Activated CD4-positive, alpha-beta T cell treated with anti-CD3 and anti-CD28 coated beads, Interleukin-2, Interleukin-6, amounts not matched to agents 100 ng/mL and 50 ng/mL, durations not matched to agents 16 hours and 8 hours (primary cell): ENCODE results near the gene BEST4.
A peak's percentile ranks its signal among the peaks of the same experiment; 100 is the strongest.
"Not testable (repeated sequence)": the region's sequence is repeated elsewhere in the genome, so short reads cannot be mapped to it uniquely, and the experiment has no call there.

Experiments used
- DNase-seq: peaks from one replicate; pipeline ENCODE4 v3.0.0-alpha.2; 2020

Gene BEST4

DNA sequence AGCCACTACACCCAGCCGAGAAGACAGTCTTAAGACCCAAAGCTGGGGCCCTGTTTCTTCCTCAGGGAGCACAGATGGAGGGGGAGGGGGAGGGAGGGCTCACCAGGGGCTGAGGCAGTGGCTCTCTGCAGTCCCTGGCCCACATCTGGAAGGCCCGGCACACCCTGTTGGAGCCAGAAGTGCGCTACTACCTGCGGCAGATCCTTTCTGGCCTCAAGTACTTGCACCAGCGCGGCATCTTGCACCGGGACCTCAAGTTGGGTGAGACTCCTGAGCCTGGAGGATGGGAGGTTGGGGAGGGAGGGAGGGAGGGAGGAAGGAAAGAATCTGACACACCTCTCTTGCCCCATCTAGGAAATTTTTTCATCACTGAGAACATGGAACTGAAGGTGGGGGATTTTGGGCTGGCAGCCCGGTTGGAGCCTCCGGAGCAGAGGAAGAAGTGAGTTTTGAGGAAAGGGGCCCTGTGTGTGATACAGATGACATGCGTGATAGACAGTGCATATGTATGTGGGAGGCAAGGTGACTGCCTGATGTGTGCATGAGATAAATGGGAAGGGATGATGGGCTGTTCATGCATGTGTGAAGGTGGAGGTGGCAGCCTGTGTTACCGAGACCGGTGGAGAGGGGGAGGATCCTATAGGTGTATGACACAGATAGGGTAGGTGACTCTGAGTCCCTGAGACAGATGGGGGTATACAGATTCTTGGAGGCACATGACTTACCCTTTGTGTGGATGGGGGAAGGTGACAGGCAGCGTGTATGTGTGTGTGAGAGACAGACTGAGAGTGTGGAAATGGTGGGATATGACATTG lies 13.7 kb upstream of the BEST4 start:
- no peak for DNase-seq

DNA sequence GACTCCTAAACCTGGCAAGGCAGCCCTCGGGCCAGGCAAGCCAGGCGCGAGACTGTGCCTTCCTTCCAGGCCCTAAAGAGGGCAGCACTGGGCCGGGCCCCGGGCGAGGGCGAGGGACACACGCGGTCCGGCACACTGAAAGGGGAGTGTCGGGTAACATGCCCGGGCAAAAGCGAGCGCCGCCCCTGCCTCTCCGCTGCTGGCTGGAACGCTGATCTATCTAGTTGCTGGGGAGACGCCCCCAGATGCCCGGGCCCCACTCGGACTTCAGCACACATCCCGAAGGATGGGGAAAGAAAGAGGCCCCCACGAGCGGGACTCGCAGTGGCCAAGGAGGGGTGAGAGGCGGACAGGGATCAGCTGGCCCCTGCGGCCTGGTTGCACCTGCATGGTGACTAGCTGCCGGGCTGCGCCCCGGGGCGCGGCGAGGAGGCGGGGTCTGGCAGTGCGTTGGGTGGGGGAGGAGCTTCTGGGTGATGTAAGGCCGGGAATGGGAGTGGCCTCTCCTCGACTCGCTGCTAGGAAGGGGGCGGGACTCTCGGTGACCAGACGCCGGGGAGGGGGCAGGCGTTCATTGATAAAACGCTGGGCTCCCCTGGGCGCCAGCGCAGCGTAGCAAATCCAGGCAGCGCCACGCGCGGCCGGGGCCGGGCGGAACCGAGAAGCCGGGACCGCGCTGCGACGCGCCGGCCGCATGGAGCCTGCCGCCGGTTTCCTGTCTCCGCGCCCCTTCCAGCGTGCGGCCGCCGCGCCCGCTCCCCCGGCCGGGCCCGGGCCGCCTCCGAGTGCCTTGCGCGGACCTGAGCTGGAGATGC lies 12.0 kb upstream of the BEST4 start, which contains the start of gene PLK3:
TSS of gene PLK3 (plus strand) at position 608 of the 815 bp plus-strand sequence. CDS start at position 695, 87 bp downstream.
- peak; percentile 99 for DNase-seq

GRCh38 chr1:44798481-44799365 lies 10.8 kb upstream of the BEST4 start:
- no peak for DNase-seq

DNA sequence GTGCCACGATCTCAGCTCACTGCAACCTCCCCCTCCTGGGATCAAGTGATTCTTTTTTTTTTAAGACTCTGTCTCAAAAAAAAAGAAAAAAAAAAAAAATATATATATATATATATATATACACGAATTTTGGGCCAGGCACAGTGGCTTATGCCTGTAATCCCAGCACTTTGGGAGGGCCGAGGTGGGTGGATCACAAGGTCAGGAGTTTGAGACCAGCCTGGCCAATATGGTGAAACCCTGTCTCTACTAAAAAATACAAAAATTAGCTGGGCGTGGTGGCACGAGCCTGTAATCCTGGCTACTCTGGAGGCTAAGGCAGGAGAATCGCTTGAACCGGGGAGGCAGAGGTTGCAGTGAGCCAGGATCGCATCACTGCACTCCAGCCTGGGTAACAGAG lies 9.9 kb upstream of the BEST4 start:
- not testable (repeated sequence) for DNase-seq

DNA sequence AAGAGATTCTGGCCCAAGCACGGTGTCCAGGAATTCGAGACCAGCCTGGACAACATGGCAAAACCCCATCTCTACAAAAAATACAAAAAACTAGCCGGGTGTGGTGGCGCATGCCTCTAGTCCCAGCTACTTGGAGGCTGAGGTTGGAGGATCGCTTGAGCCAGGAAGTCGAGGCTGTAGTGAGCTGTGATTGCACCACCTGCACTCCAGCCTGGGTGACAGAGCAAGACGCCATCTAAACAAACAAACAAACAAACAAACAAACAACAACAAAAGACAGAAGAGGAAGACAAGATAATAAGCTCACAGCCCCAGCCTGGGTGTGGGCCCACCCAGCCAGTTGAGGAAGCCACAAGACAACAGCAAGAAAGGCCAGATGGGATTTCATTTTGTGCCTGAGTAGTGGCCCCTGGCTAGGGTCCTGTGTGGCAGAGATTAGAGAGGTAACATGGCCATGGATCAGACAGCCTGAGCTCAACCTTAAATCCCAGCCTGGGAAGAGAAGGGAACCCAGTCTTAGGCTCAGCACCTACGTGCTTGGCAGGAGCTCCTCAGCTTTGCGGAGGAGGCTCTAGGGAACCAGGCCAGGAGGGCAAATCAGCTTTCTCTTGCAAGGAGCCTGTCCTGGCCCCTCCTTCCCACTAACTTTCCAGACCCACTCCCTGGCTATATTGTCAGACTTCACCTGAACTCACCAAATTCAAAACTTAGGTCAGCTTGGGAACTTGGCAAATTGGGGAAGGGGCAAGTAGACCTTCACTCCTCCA lies 4.9 kb upstream of the BEST4 start:
- no peak for DNase-seq

- no peak for DNase-seq
These were observed 3.2 kb upstream of the BEST4 start for GRCh38 chr1:44790968-44791801.

DNA sequence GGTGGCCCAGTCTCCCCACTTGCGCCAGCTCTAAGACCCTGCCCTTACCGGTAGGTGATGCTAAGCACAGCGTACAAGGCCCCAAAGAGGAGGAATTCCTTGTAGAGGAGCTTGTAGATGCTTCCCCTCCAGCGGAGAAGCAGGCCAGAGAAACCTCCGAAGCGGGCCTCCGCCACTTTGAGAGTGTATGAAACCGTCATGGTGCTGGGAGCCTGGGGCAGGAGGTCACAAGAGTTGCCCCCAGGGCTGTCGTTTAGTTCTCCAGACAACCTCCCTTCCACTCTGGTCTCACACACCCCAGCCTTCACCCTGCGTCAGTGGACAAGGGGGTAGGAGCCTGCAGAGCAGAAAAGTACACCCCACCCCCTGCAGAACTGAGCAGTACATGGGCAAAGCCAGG lies 464 bp downstream of the BEST4 start:
- DNase-seq, result no peak

GRCh38 chr1:44786841-44787426 lies 1.0 kb downstream of the BEST4 start:
- no peak for DNase-seq

DNA sequence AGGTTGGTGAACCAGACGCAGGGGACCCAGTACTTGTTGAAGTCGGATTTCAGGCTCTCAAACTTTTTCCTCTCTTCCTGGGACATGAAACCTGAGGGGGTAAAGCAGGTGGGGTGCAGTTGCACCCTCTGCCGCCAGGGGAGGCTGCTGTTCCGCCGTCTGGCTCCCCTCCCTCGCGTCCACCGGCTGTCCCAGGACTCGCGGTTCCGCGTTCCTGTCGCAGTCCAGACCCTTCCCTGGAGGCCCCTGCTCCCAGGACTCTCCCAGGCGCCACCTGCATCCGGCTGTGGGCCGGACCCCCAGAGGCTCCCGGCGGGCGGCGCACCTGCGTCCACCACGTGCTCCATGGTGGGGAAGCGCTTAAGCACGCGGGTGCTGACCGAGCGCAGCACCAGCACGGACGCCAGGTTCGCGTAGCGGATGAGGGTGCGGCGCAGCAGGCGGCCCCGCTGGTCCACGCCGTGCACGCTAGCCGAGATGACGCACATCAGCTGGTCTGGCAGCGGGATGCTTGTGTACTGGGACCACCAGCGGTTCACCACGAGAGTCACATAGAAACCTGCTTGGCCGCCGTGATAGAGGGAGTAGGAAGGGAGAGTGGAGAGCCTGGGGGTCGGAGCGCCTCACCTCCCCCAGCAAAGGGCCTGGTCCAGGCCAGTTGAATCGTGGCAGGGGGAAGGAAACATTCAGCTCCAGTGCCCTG lies 1.7 kb downstream of the BEST4 start:
- peak; percentile 81 for DNase-seq

GRCh38 chr1:44785501-44786137 lies 2.4 kb downstream of the BEST4 start:
- no peak for DNase-seq

GRCh38 chr1:44785029-44785380 lies 3.0 kb downstream of the BEST4 start:
- no peak for DNase-seq

- DNase-seq, result peak; percentile 43
These were observed 3.6 kb downstream of the BEST4 start for GRCh38 chr1:44784094-44785028.

DNA sequence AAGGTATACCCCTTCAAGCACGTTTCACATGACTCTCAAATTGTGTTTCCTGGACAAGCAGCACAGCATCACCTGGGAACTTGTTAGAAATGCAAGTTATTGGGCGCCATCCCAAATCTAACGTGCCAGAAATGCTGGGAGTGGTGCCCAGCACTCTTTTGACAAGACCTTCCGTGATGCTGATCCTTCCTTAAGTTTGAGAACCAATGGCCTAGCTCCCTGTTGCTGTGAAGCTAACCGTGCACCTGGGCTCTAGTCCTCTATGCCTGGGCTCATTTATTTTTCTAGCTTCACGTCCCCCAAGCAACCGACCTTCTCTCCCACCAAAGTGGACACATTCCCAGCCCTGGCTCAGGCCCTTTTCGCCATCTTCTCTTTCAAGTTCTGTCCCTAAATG lies 4.3 kb downstream of the BEST4 start:
- DNase-seq, result no peak

DNA sequence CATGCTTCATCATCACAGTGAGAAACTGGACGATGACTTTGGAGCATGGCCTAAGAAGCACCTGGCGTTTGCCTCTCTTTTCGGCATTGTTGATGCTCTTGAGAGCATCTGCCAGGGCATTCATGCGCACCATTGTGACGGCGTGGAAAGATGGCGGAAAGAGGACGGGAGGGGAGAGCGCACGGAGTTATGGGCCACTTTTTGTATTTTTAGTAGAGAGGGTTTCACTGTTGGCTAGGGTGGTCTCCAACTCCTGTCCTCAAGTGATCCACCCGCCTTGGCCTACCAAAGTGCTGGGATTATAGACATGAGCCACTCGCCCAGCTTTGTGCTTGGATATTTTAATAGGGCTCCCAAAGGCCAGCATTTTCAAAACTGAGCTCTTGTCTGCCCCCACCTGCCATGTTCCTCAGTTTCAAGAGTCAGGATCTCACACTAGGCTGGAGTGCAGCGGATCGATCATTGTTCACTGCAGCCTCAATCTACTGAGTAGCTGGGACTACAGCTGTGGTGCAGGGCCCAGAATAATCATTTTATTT lies 7.3 kb downstream of the BEST4 start:
- DNase-seq, result no peak

DNA sequence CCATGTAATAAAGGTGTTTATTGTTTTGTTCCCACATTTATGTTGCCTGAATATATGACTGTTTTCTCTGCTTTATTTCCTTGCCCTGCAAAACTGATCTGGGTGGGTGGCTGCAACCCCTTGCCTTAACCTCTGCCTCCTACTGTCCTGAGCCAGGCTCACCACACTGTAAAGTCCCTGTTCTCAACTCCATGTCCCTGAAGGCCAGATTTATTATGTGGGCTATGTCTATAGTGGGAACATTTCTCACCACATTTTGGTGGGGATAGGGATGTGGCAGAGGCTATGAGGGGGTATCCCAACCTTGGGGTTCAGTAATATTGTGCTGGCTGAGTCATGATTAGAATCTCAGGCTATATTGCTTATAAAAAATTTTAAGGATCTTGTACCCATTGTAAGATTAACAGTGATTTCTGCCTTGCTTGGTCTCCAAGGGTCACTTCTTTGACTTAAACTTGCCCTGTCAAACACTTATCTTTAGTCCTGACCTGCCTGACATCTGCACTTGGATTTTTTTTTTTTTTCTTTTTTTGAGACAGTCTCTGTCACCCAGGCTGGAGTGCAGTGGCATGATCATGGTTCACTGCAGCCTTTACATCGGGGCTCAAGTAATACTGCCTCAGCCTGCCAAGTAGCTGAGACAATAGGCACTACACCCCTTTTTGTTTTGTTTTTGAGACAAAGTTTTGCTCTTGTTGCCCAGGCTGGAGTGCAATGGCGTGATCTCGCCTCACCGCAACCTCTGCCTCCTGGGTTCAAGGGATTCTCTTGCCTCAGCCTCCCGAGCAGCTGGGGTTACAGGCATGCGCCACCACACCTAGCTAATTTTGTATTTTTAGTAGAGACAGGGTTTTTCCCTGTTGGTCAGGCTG lies 9.0 kb downstream of the BEST4 start:
- no peak for DNase-seq

- DNase-seq, result no peak
These were observed 9.9 kb downstream of the BEST4 start for GRCh38 chr1:44777969-44778635.

DNA sequence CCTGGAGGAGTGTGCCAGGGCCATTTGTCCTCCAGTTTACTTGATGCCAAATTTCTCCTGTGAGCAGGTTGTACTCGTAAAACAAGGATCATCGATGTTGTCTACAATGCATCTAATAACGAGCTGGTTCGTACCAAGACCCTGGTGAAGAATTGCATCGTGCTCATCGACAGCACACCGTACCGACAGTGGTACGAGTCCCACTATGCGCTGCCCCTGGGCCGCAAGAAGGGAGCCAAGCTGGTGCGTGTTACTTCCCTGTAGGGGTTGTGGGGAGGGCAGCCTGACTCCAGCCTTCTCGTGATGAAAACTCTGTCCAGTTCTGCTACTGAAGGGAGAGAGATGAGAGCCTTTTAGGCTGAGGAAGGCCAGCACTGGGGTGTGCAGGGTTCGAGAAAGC lies 10.4 kb downstream of the BEST4 start:
- no peak for DNase-seq
